K562 (cell line): ENCODE measurements around the gene LMNB1. TPM values are rescaled to one million over a fixed set of nuclear protein-coding genes. Genes with fewer than 3 reads are reported as not detected.

Source experiments
- ASH1L ChIP-seq: fragments of 450-650 bp; IDR thresholded peaks from 2 replicates; pipeline ENCODE4 v1.6.1; 2018; ENCODE audit warnings: borderline replicate concordance, mild to moderate bottlenecking, low read depth; ENCODE audit not compliant: partially characterized antibody
- ATF3 ChIP-seq, 2 experiments: fragments of 450-650 bp in 1 of 2; sonication (generic) in 1 of 2; formaldehyde crosslinking in 1 of 2; IDR thresholded peaks in 1 of 2; conservative IDR thresholded peaks in 1 of 2; 2 replicates each; pipeline versions ENCODE4 v1.6.1 to v1.8.1; 2016 to 2023; ENCODE audit warnings: mild to moderate bottlenecking in 2 of 2, moderate library complexity in 2 of 2, inconsistent platforms in 1 of 2, missing genetic modification reagents in 1 of 2
- C11orf30 ChIP-seq: fragments of 450-650 bp; IDR thresholded peaks from 2 replicates; pipeline ENCODE4 v1.6.1; 2016; ENCODE audit warnings: low read depth, mild to moderate bottlenecking
- CREB3 ChIP-seq: fragments of 450-650 bp; conservative IDR thresholded peaks from 2 replicates; pipeline ENCODE4 v1.6.1; 2016; ENCODE audit warnings: missing genetic modification characterization, low read depth, mild to moderate bottlenecking, missing compliant biosample characterization, moderate library complexity
- E2F5 ChIP-seq: sonication (generic); formaldehyde crosslinking; IDR thresholded peaks from 2 replicates; pipeline ENCODE4 v1.8.0; 2022; ENCODE audit warnings: mild to moderate bottlenecking, missing genetic modification reagents
- ERF ChIP-seq: fragments of 450-650 bp; formaldehyde crosslinking; IDR thresholded peaks from 2 replicates; pipeline ENCODE4 v1.4.0; 2020; ENCODE audit warnings: mild to moderate bottlenecking, mixed read lengths
- HLTF ChIP-seq: fragments of 450-650 bp; IDR thresholded peaks from 2 replicates; pipeline ENCODE4 v1.6.1; 2016
- MITF ChIP-seq: IDR thresholded peaks from 2 replicates; pipeline ENCODE4 v1.6.1; 2014; ENCODE audit warnings: antibody characterized with exemption
- MTA1 ChIP-seq: fragments of 450-650 bp; IDR thresholded peaks from 2 replicates; pipeline ENCODE4 v1.6.1; 2017; ENCODE audit warnings: borderline replicate concordance
- PKNOX1 ChIP-seq: fragments of 450-650 bp; IDR thresholded peaks from 2 replicates; pipeline ENCODE4 v1.6.1; 2016
- PRDM10 ChIP-seq: fragments of 450-650 bp; IDR thresholded peaks from 2 replicates; pipeline ENCODE4 v1.6.1; 2018; ENCODE audit not compliant: partially characterized antibody
- PRPF4 ChIP-seq: fragments of 200-400 bp; formaldehyde crosslinking; IDR thresholded peaks from one replicate; pipeline ENCODE4 v1.6.1; 2017; ENCODE audit warnings: low read length, low read depth, mild to moderate bottlenecking; ENCODE audit not compliant: insufficient read depth, poor library complexity, severe bottlenecking
- RFX5 ChIP-seq: IDR thresholded peaks from 2 replicates; pipeline ENCODE4 v1.6.1; 2011; ENCODE audit warnings: low read depth, mild to moderate bottlenecking, improper control_type of control experiment, low read length
- ZBTB34 ChIP-seq: fragments of 250-450 bp; sonication (Bioruptor Pico); IDR thresholded peaks from 2 replicates; pipeline ENCODE4 v1.8.0; 2021; ENCODE audit warnings: mild to moderate bottlenecking, moderate library complexity
- ZNF830 ChIP-seq: fragments of 250-450 bp; sonication (Bioruptor Pico); IDR thresholded peaks from 2 replicates; pipeline ENCODE4 v1.5.0; 2021; ENCODE audit warnings: mild to moderate bottlenecking
- polyA plus RNA-seq, 8 experiments: library from polyadenylated mRNA; depleted of rRNA in 4 of 8; stranded (reverse) in 5 of 8; unstranded in 3 of 8; fragments of >200 nt; fragmentation: Nextera tagmentation in 2 of 8; fragmentation: Illumina TruSeq in 1 of 8; extraction: Ambion mirVana in 2 of 8; extraction: Trizol in 1 of 8; gene quantifications; 2 replicates each; pipeline versions ENCODE4 v1.2.1 to v1.2.3, GENCODE V29; 2011 to 2014; ENCODE audit warnings: inconsistent platforms in 1 of 8, missing spikeins in 1 of 8
- total RNA-seq, 7 experiments: library from RNA; depleted of rRNA in 6 of 7; stranded (reverse); fragments of >200 nt in 6 of 7; fragmentation: Illumina TruSeq in 2 of 7; extraction: Trizol in 2 of 7; gene quantifications; 2 replicates each; pipeline versions ENCODE4 v1.2.1 to v1.2.3, GENCODE V29; 2011 to 2021; ENCODE audit warnings: low replicate concordance in 1 of 7

The LMNB1 gene
- total and polyA plus RNA-seq, 9 of the 15 experiments (the other 6 are each of a cell fraction or from before 2014, with no cell fraction given), result 2.8 to 190 (median 131) TPM

- TF ChIP-seq ZNF830, result no peak
- TF ChIP-seq ATF3 (IDR thresholded peaks at IDR 0.05), result peak; percentile 77
- peak; percentile 69; the same call in 1 of the 2 replicates for TF ChIP-seq ATF3 (CRISPR knock-in tag; conservative IDR thresholded peaks at IDR 0.05)
- peak; percentile 82 for TF ChIP-seq MTA1
- TF ChIP-seq ZBTB34 (CRISPR knock-in tag), result no peak
- peak; percentile 30 for TF ChIP-seq PRDM10
- no peak for TF ChIP-seq HLTF
- 0 out of 2 replicates have a peak, but pooled peaks have one; percentile 5 for TF ChIP-seq ERF (CRISPR knock-in tag)
- no peak for TF ChIP-seq PKNOX1
- TF ChIP-seq RFX5, result no peak
- no peak; the same call in 1 of the 2 replicates for TF ChIP-seq CREB3 (tag)
- TF ChIP-seq E2F5 (CRISPR knock-in tag), result 0 out of 2 replicates have a peak, but pooled peaks have one; percentile 63
- TF ChIP-seq C11orf30, result no peak
- TF ChIP-seq MITF, result no peak
- no peak for TF ChIP-seq ASH1L
- no peak for TF ChIP-seq PRPF4
Measured at GRCh38 chr5:126776499-126777256, at the start of gene LMNB1 (continued).
